HepG2 (cell line): ENCODE results near the gene RTF1.

Experiments
- BCLAF1 ChIP-seq: fragments of 450-650 bp; IDR thresholded peaks from 2 replicates; pipeline ENCODE4 v1.6.1; 2017; ENCODE audit warnings: mild to moderate bottlenecking
- CTCF ChIP-seq: sonication (generic); formaldehyde crosslinking; IDR thresholded peaks from 2 replicates; pipeline ENCODE4 v1.5.0; 2020; ENCODE audit warnings: mild to moderate bottlenecking, missing genetic modification reagents, moderate library complexity
- ELF4 ChIP-seq: sonication (generic); formaldehyde crosslinking; IDR thresholded peaks from 2 replicates; pipeline ENCODE4 v1.5.0; 2020; ENCODE audit warnings: missing genetic modification reagents, mild to moderate bottlenecking, moderate library complexity, borderline replicate concordance
- FOXP4 ChIP-seq: sonication (generic); formaldehyde crosslinking; IDR thresholded peaks from 2 replicates; pipeline ENCODE4 v1.4.0; 2020; ENCODE audit warnings: missing genetic modification reagents
- JUN ChIP-seq: sonication (generic); formaldehyde crosslinking; IDR thresholded peaks from 2 replicates; pipeline ENCODE4 v1.4.0; 2020; ENCODE audit warnings: mild to moderate bottlenecking, missing genetic modification reagents
- PRDM10 ChIP-seq: sonication (generic); formaldehyde crosslinking; IDR thresholded peaks from 2 replicates; pipeline ENCODE4 v1.4.0; 2020; ENCODE audit warnings: low read depth, missing genetic modification reagents
- PREB ChIP-seq: sonication (generic); formaldehyde crosslinking; IDR thresholded peaks from 2 replicates; pipeline ENCODE4 v1.4.0; 2020; ENCODE audit warnings: missing genetic modification reagents
- REPIN1 ChIP-seq: sonication (generic); formaldehyde crosslinking; IDR thresholded peaks from 2 replicates; pipeline ENCODE4 v1.8.0; 2022; ENCODE audit warnings: missing genetic modification reagents, low read depth, mild to moderate bottlenecking, borderline replicate concordance
- U2AF2 ChIP-seq: fragments of 200-400 bp; formaldehyde crosslinking; IDR thresholded peaks from 2 replicates; pipeline ENCODE4 v1.6.1; 2017; ENCODE audit warnings: low read depth, mild to moderate bottlenecking, low read length
- ZBTB4 ChIP-seq: sonication (generic); formaldehyde crosslinking; IDR thresholded peaks from 2 replicates; pipeline ENCODE4 v1.4.0; 2020; ENCODE audit warnings: missing genetic modification reagents, mild to moderate bottlenecking, borderline replicate concordance
- ZNF383 ChIP-seq: sonication (generic); formaldehyde crosslinking; IDR thresholded peaks from 2 replicates; pipeline ENCODE4 v1.4.0; 2020; ENCODE audit warnings: missing genetic modification reagents, mild to moderate bottlenecking, borderline replicate concordance

- TF ChIP-seq FOXP4 (CRISPR knock-in tag) (no peak), ZNF383 (CRISPR knock-in tag) (no peak), JUN (CRISPR knock-in tag) (no peak), PRDM10 (no peak), REPIN1 (CRISPR knock-in tag) (no peak), CTCF (peak; percentile 52), BCLAF1 (no peak), ELF4 (CRISPR knock-in tag) (no peak), ZBTB4 (CRISPR knock-in tag) (no peak), PREB (no peak), U2AF2 (no peak)
These were observed 90.0 kb downstream of the RTF1 start for GRCh38 chr15:41506796-41507341.
